Measurements from ENCODE around the gene LGR6.
"Not testable (repeated sequence)": the region's sequence is repeated elsewhere in the genome, so short reads cannot be mapped to it uniquely, and the experiment has no call there.

The LGR6 gene

GRCh38 chr1:202320081-202320405 is 126.4 kb downstream of the LGR6 start:
- Histone ChIP-seq H3K27ac (ENCODE audit: low read depth, low read length) (no peak overlapping the region), H3K36me3 (ENCODE audit: control insufficient read depth, insufficient read depth, low read length) (no peaks in the 10 kb centered on the region), H3K4me3 (ENCODE audit: low read length) (no peak overlapping the region), H3K4me1 (ENCODE audit: control insufficient read depth, insufficient read depth, low read length) (no peaks in the 10 kb centered on the region), H3K27me3 (ENCODE audit: control insufficient read depth, insufficient read depth, low read length) (no peaks in the 10 kb centered on the region), H3K9ac (ENCODE audit: low read length) (no peak overlapping the region)

- H3K27me3 ChIP-seq (ENCODE audit: control insufficient read depth, insufficient read depth, low read length), result no peaks in the 10 kb centered on the region
- no peak overlapping the region for H3K27ac ChIP-seq (ENCODE audit: low read depth, low read length)
- H3K36me3 ChIP-seq (ENCODE audit: control insufficient read depth, insufficient read depth, low read length), result no peaks in the 10 kb centered on the region
- H3K9ac ChIP-seq (ENCODE audit: low read length), result no peak overlapping the region
- no peak overlapping the region for H3K4me3 ChIP-seq (ENCODE audit: low read length)
- no peaks in the 10 kb centered on the region for H3K4me1 ChIP-seq (ENCODE audit: control insufficient read depth, insufficient read depth, low read length)
Observed at GRCh38 chr1:202323731-202324130, 130.1 kb downstream of the LGR6 start.

DNA sequence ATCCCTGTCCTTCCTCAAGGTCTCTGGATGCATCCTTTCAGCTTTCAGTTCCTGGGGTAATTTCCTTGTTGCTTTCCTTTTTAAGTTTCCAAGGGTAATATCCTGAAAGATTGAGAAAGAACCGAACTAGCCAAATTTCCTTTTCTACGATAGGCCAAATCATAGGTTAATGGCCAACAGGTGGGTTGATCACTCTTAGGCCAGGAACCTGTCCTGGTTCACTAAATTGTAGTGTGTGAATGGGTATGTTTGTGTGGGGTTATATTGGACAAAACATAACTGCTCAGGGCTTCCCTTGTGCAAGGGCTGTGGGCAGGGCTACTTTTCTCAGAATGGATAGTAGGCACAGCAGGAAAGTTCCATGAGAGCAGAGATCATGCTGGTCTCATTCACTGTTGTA is 131.0 kb downstream of the LGR6 start:
- Histone ChIP-seq H3K27ac (ENCODE audit: low read depth, low read length) (no peak overlapping the region), H3K9ac (ENCODE audit: low read length) (no peak overlapping the region), H3K27me3 (ENCODE audit: control insufficient read depth, insufficient read depth, low read length) (no peaks in the 10 kb centered on the region), H3K36me3 (ENCODE audit: control insufficient read depth, insufficient read depth, low read length) (no peaks in the 10 kb centered on the region), H3K4me1 (ENCODE audit: control insufficient read depth, insufficient read depth, low read length) (no peaks in the 10 kb centered on the region), H3K4me3 (ENCODE audit: low read length) (no peak overlapping the region)

DNA sequence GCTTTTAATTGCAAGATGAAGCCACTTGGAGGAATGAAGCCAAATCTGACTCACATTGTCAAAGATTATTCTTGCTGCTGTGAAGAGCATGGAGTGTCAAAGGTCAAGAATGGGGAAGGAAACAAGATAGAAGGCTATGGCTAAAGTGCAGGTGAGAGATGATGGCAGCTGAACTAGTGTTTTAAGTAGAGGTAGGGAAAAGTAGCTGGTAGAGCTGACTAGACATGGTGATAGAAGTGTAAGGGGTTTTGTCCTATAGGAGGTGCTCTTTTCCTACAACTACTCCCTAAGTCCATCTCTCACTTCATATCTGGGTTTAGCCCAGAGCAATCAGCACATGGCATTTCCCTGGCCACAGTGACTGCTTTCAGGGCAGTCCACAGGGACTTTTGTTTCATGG is 136.3 kb downstream of the LGR6 start:
- Histone ChIP-seq H3K27me3 (ENCODE audit: control insufficient read depth, insufficient read depth, low read length) (no peaks in the 10 kb centered on the region), H3K4me3 (ENCODE audit: low read length) (no peak overlapping the region), H3K9ac (ENCODE audit: low read length) (no peak overlapping the region), H3K27ac (ENCODE audit: low read depth, low read length) (no peak overlapping the region), H3K4me1 (ENCODE audit: control insufficient read depth, insufficient read depth, low read length) (no peaks in the 10 kb centered on the region), H3K36me3 (ENCODE audit: control insufficient read depth, insufficient read depth, low read length) (no peaks in the 10 kb centered on the region)

- H3K4me3 ChIP-seq (ENCODE audit: low read length), result no peak overlapping the region
- no peaks in the 10 kb centered on the region for H3K36me3 ChIP-seq (ENCODE audit: control insufficient read depth, insufficient read depth, low read length)
- H3K27me3 ChIP-seq (ENCODE audit: control insufficient read depth, insufficient read depth, low read length), result no peaks in the 10 kb centered on the region
- no peak overlapping the region for H3K27ac ChIP-seq (ENCODE audit: low read depth, low read length)
- no peak overlapping the region for H3K9ac ChIP-seq (ENCODE audit: low read length)
- no peaks in the 10 kb centered on the region for H3K4me1 ChIP-seq (ENCODE audit: control insufficient read depth, insufficient read depth, low read length)
Observed at GRCh38 chr1:202333861-202334260, 140.3 kb downstream of the LGR6 start.

DNA sequence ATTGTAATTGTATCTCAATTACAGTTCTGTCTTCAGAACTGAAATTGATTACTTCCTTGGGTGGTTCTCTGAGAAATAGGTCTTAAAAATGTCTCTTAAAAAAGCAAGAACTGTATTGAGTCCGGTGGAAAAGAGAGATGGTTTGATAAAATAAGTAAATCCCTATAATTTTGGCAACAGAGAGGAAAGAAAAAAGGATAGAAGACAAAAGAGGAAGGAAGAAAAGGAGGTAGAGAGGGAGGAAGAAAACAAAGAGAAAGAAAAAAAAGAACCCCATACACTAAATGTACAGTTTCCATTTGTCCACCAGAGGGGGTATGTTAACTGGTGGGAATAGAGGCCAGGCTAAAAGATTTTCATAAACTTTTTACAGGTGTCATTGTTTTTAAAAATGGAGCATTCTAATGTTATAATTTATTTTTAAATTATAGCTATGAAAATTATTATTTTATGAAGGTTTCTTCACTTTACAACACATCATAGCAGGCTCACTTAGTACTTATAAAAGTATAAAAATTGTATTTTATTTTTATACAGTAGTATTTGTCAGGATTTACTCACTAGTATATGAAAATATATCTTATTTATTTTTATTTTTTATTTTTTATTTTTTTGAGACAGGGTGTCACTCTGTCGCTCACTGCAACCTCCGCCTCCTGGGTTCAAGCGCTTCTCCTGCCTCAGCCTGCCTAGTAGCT is 150.2 kb downstream of the LGR6 start:
- Histone ChIP-seq H3K4me1 (ENCODE audit: control insufficient read depth, insufficient read depth, low read length) (no peaks in the 10 kb centered on the region), H3K36me3 (ENCODE audit: control insufficient read depth, insufficient read depth, low read length) (no peaks in the 10 kb centered on the region), H3K4me3 (ENCODE audit: low read length) (no peak overlapping the region), H3K27me3 (ENCODE audit: control insufficient read depth, insufficient read depth, low read length) (no peaks in the 10 kb centered on the region), H3K9ac (ENCODE audit: low read length) (no peak overlapping the region), H3K27ac (ENCODE audit: low read depth, low read length) (no peak overlapping the region)

GRCh38 chr1:202348005-202348508 is 154.5 kb downstream of the LGR6 start:
- peak overlapping the region; percentile 70 for H3K27ac ChIP-seq (ENCODE audit: low read depth, low read length)
- H3K27me3 ChIP-seq (ENCODE audit: control insufficient read depth, insufficient read depth, low read length), result no peaks in the 10 kb centered on the region
- H3K4me3 ChIP-seq (ENCODE audit: low read length), result no peak overlapping the region
- H3K9ac ChIP-seq (ENCODE audit: low read length), result no peak overlapping the region
- no peaks in the 10 kb centered on the region for H3K36me3 ChIP-seq (ENCODE audit: control insufficient read depth, insufficient read depth, low read length)
- H3K4me1 ChIP-seq (ENCODE audit: control insufficient read depth, insufficient read depth, low read length), result no peaks in the 10 kb centered on the region

DNA sequence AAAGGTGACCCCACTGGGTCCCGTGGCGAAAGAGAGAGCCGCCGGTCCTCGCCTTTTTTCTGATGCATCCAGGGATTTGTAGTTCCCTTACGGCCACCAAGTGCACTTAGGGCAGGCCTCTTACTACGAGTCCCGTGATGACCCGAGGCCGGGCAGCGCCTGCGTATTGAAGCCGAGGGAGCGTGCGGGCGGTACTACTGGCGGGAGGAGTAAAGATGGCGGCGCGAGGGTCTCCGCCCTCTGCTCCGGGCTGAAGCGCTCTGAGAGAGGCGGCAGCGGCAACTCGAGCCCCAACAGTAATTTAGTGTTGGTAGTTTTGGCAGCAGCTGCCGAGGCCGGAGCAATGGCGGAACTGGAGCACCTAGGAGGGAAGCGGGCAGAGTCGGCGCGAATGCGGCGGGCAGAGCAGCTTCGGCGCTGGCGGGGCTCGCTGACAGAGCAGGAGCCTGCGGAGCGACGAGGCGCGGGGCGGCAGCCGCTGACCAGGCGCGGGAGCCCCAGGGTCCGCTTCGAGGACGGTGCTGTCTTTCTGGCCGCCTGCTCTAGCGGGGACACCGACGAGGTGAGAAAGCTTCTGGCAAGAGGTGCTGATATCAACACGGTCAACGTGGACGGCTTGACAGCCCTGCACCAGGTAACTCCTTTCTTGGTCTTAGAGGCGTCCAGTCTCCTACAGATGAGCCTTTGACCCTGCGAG is 155.1 kb downstream of the LGR6 start, which contains the start of gene PPP1R12B:
TSS of gene PPP1R12B (plus strand) at position 191 of the 697 bp plus-strand sequence. CDS start at position 344, 153 bp downstream.
- H3K27me3 ChIP-seq (ENCODE audit: control insufficient read depth, insufficient read depth, low read length), result no peaks in the 10 kb centered on the region
- H3K27ac ChIP-seq (ENCODE audit: low read depth, low read length), result peak within 1 kb of the TSS; percentile 78
- H3K9ac ChIP-seq (ENCODE audit: low read length), result peak within 1 kb of the TSS; percentile 78
- H3K4me3 ChIP-seq (ENCODE audit: low read length), result peak within 1 kb of the TSS; percentile 93
- no peaks in the 10 kb centered on the region for H3K4me1 ChIP-seq (ENCODE audit: control insufficient read depth, insufficient read depth, low read length)
- no peaks in the 10 kb centered on the region for H3K36me3 ChIP-seq (ENCODE audit: control insufficient read depth, insufficient read depth, low read length)

- Histone ChIP-seq H3K4me1 (ENCODE audit: control insufficient read depth, insufficient read depth, low read length) (no peaks in the 10 kb centered on the region), H3K36me3 (ENCODE audit: control insufficient read depth, insufficient read depth, low read length) (no peaks in the 10 kb centered on the region), H3K9ac (ENCODE audit: low read length) (peak overlapping the region; percentile 78), H3K4me3 (ENCODE audit: low read length) (peak overlapping the region; percentile 93), H3K27ac (ENCODE audit: low read depth, low read length) (peak overlapping the region; percentile 78), H3K27me3 (ENCODE audit: control insufficient read depth, insufficient read depth, low read length) (no peaks in the 10 kb centered on the region)
Observed at GRCh38 chr1:202349206-202349928, 155.8 kb downstream of the LGR6 start.

DNA sequence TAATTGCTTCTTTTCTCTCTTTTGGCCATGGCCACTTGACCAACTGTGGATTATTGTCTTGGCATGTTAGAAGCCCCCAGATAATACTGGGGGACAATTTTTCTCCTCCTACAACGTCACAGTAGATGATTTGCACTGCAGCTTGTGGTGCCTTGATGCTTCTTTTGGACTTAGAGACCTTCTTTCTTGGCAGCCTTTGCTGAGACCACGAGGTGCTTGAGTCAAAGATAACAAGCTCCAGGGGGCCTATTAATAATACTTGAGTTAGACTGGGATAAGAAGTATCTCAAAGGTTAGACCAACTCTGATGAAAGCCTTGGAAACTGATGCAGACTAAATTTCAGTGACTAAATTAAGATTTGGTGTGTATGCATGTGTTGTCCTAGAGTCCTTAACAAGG is 158.1 kb downstream of the LGR6 start:
- H3K4me3 ChIP-seq (ENCODE audit: low read length), result no peak overlapping the region
- no peaks in the 10 kb centered on the region for H3K4me1 ChIP-seq (ENCODE audit: control insufficient read depth, insufficient read depth, low read length)
- H3K27me3 ChIP-seq (ENCODE audit: control insufficient read depth, insufficient read depth, low read length), result no peaks in the 10 kb centered on the region
- H3K9ac ChIP-seq (ENCODE audit: low read length), result no peak overlapping the region
- no peak overlapping the region for H3K27ac ChIP-seq (ENCODE audit: low read depth, low read length)
- no peaks in the 10 kb centered on the region for H3K36me3 ChIP-seq (ENCODE audit: control insufficient read depth, insufficient read depth, low read length)

GRCh38 chr1:202352583-202353197 is 159.1 kb downstream of the LGR6 start:
- H3K4me1 ChIP-seq (ENCODE audit: control insufficient read depth, insufficient read depth, low read length); H3K9ac ChIP-seq (ENCODE audit: low read length); H3K27ac ChIP-seq (ENCODE audit: low read depth, low read length); H3K27me3 ChIP-seq (ENCODE audit: control insufficient read depth, insufficient read depth, low read length); H3K4me3 ChIP-seq (ENCODE audit: low read length); H3K36me3 ChIP-seq (ENCODE audit: control insufficient read depth, insufficient read depth, low read length): not testable (repeated sequence)

DNA sequence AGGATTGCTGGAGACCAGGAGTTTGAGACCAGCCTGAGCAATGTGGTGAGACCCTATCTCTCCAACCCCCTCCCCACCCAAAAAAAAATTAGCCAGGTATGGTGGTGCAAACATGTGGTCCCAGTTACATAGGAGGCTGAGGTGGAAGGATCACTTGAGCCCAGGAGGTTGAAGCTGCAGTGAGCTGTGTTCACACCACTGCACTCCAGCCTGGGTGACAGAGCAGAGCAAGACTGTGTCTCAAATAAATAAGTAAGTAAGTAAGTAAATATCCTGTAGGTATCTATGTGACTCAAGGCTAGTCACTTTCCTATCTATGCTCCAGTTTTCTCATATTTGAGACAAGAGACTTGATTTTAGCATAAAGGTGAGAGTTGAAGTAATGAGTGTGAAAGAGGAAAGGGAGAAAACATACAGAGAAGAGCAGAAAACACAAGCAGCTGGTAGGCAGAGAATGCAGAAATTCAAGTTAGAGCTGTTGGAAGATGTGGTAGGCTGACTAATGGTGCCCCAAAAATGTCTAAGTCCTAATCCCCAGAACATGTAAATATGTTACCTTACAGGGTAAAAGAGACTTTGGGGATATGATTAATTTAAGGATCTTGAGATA is 162.4 kb downstream of the LGR6 start:
- H3K4me3 ChIP-seq (ENCODE audit: low read length), result no peak overlapping the region
- H3K27me3 ChIP-seq (ENCODE audit: control insufficient read depth, insufficient read depth, low read length), result no peaks in the 10 kb centered on the region
- H3K4me1 ChIP-seq (ENCODE audit: control insufficient read depth, insufficient read depth, low read length), result no peaks in the 10 kb centered on the region
- H3K9ac ChIP-seq (ENCODE audit: low read length), result no peak overlapping the region
- no peak overlapping the region for H3K27ac ChIP-seq (ENCODE audit: low read depth, low read length)
- H3K36me3 ChIP-seq (ENCODE audit: control insufficient read depth, insufficient read depth, low read length), result no peaks in the 10 kb centered on the region
